Stimulated activated naive CD8-positive, alpha-beta T cell treated with anti-CD3 and anti-CD28 coated beads, Interleukin-15, Interleukin-2, amounts not matched to agents 100 U/mL and 50 U/mL, for 24 hours (primary cell): ENCODE measurements around the gene KCNMA1.

Experiments
- ATAC-seq: fragments of 150-1000 bp; cut with Tn5 transposase; one replicate; pipeline ENCODE4 v1.10.0; 2021
- DNase-seq: peaks from one replicate; pipeline ENCODE4 v3.0.0; 2021

Gene KCNMA1

GRCh38 chr10:77297393-77297739, 340.2 kb downstream of the KCNMA1 start:
- ATAC-seq, result no peak
- no peak for DNase-seq

- ATAC-seq, result no peak
These were observed 340.8 kb downstream of the KCNMA1 start for GRCh38 chr10:77296534-77297392.

GRCh38 chr10:77293773-77294172, 343.8 kb downstream of the KCNMA1 start:
- DNase-seq (no peak), ATAC-seq (no peak)

More at GRCh38 chr10:77296534-77297392, 340.8 kb downstream of the KCNMA1 start:
- no peak for DNase-seq

- DNase-seq (no peak), ATAC-seq (no peak)
These were observed 344.3 kb downstream of the KCNMA1 start for GRCh38 chr10:77293347-77293746.

GRCh38 chr10:77291596-77292505, 345.8 kb downstream of the KCNMA1 start:
- ATAC-seq, result no peak
- no peak for DNase-seq

GRCh38 chr10:77290528-77291155, 347.0 kb downstream of the KCNMA1 start:
- ATAC-seq (peak; percentile 52), DNase-seq (no peak)

- DNase-seq (no peak), ATAC-seq (no peak)
These were observed 347.8 kb downstream of the KCNMA1 start for GRCh38 chr10:77289790-77290189.

- DNase-seq, result no peak
- no peak for ATAC-seq
These were observed 348.5 kb downstream of the KCNMA1 start for GRCh38 chr10:77289027-77289501.

GRCh38 chr10:77287647-77288120, 349.9 kb downstream of the KCNMA1 start:
- ATAC-seq (no peak), DNase-seq (no peak)

- DNase-seq (no peak), ATAC-seq (no peak)
These were observed 350.8 kb downstream of the KCNMA1 start for GRCh38 chr10:77286531-77287508.

- DNase-seq, result no peak
- ATAC-seq, result no peak
These were observed 352.0 kb downstream of the KCNMA1 start for GRCh38 chr10:77285529-77286182.

- no peak for DNase-seq
- ATAC-seq, result no peak
These were observed 352.8 kb downstream of the KCNMA1 start for GRCh38 chr10:77284797-77285196.

GRCh38 chr10:77283326-77283725, 354.3 kb downstream of the KCNMA1 start:
- DNase-seq (no peak), ATAC-seq (no peak)

GRCh38 chr10:77282163-77282562, 355.4 kb downstream of the KCNMA1 start:
- peak; percentile 16 for DNase-seq
- ATAC-seq, result no peak

GRCh38 chr10:77281719-77282118, 355.9 kb downstream of the KCNMA1 start:
- DNase-seq, result peak; percentile 19
- peak; percentile 59 for ATAC-seq

GRCh38 chr10:77279207-77279606, 358.4 kb downstream of the KCNMA1 start:
- ATAC-seq (peak; percentile 49), DNase-seq (peak; percentile 62)

GRCh38 chr10:77274046-77274795, 363.4 kb downstream of the KCNMA1 start:
- DNase-seq (no peak), ATAC-seq (no peak)

- ATAC-seq, result no peak
These were observed 368.4 kb downstream of the KCNMA1 start for GRCh38 chr10:77269163-77269562.

GRCh38 chr10:77268721-77269120, 368.9 kb downstream of the KCNMA1 start:
- ATAC-seq, result no peak

More at GRCh38 chr10:77269163-77269562, 368.4 kb downstream of the KCNMA1 start:
- no peak for DNase-seq

More at GRCh38 chr10:77268721-77269120, 368.9 kb downstream of the KCNMA1 start:
- no peak for DNase-seq
